ENCODE results near the gene LTN1.

The LTN1 gene

DNA sequence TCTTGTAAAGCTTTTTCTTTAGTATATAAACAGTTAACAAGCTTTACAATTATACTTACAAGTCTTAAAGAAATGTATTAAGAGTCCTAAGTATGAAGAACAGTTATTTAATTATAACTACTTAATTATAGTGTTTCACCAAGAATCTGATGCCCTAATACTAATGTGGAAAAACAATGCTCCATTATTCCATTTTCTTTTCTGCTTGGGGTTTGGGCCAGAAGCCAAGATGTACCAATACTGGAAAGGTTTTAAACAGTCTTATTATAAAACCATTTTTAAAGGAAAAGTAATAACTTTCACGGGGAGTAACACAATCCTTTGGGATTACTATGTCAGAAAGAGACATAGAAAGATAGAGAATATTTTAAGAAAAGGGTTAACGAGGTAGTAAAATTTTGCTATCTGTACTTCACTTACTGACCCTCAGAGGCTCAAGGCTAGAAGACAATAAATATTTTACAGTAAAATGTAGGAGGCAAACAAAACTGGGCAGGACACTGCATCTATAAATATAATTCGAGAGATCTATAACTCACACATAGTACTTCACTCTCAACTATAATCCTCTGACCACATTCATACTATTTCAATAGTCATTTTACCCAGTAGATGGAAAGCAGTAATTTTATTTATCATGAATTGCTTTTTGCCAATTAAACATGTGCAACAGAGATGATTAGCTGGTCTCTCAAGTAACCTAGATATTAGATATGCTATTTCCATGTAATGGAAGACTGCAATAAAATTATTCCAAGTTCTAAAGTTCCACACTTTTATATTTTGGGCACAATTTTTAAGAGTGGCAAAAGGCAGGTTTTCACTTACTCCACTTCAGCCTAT is 63.9 kb downstream of the LTN1 start:
- DNase-seq (ENCODE audit: low spot score), result no peak

DNA sequence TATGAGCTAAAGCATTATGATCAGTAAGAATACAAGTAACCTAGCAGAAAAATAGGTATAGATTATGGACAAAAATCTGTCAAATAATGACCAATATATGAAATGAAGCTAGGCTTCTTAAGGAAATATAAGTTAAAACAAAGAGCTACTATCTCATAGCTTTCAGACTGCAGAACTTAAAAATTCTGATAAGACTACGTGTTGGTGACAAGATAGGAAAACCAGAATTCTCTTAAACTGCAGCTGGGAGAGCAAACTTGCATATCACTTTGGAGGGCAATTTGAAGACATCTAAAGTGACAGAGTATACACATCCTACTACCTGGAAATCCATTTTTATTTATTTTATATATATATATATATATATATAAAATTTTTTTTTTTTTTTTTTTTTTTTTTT is 65.5 kb downstream of the LTN1 start:
- DNase-seq (ENCODE audit: low spot score), result no peak

DNA sequence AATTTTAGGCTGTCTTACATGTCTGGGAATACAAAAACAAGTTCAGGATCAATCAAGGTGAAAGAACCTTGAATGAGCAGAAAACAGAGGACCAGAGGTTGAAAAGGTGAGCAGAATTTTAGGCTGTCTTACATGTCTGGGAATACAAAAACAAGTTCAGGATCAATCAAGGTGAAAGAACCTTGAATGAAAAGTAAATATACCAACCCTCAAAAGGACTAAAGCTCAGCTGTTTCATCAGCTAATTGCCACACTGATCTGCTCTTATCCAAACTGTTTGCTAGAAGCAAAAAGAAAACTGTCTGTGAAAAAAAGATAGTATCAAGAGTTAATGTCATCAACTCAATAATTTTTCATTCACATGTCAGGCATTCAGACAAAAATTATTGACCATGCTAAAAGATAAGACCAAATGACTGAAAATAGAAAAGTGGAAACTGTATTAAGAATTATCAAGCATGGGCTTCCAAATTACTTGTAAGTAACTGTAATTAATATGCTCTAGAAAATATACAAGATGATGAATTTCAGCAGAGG is 69.2 kb downstream of the LTN1 start:
- DNase-seq (ENCODE audit: low spot score), result no peak

DNA sequence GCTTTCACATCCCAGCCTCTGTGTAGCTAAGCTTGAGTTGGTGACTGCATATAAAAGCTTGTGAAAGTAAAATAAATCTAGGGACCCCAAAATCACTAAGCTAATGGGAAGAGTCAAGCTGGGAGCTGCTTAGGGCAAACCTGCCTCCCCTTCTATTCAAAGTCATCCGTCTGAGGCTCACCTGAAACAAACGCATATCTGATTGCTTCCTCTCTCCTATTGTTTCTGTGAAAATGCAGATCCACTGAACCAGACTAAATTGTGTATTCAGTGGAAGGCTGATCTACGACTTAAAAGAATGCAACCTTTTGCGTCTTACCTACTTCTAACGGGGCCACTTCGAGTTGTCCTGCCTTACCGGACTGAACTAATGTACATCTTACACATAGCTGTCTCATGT is 70.3 kb downstream of the LTN1 start:
- no peak for DNase-seq (ENCODE audit: low spot score)

DNA sequence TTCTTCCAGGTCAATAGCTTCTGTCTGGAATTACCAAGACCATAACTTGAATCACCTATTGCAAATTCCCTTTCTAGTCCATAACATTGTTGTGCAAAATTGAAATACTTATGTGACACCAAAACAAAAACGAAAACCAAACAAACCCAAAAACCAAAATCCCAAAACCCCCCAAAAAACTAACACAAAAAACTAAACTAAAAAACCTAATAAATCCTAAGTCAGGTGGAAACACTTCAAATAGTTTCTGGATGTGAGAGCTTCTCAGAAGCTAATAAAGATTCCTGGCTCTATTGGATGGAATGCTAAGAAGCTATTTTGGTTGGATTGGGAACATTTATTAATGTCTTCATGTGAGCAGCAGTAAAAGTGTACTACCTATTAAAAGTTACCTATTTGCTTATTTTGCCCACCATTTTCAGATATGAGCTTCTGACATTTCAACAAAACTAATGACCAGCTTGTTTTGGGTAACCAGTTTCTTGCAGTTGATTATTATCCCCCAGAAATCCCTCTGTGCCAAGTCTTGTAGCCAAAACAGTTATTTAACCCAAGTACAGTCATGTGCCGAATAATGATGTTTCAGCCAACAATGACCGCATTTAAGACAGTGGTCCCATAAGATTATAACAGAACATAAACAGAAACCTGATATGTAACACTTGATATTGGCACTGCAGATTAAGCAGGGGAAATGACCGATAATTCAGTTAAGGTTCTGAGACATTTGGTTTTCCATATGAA is 76.4 kb downstream of the LTN1 start:
- no peak for DNase-seq (ENCODE audit: low spot score)

DNA sequence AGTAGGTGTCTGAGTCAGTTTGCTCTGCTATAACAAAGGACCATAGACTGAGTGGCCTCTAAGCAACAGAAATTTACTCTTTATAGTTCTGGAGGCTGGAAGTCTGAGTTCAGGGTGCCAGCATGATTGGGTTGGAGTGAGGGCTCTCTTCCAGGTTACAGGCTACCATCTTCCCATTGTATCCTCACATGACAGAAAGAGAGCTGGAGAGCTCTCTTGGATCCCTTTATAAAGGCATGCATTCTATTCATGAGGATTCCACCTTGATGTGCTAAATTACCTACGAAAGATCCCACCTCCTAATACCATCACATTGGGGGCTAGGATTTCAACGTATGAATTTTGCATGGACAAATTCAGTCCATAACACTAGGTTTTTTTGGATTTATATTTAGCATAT is 79.6 kb downstream of the LTN1 start:
- no peak for DNase-seq (ENCODE audit: low spot score)

DNA sequence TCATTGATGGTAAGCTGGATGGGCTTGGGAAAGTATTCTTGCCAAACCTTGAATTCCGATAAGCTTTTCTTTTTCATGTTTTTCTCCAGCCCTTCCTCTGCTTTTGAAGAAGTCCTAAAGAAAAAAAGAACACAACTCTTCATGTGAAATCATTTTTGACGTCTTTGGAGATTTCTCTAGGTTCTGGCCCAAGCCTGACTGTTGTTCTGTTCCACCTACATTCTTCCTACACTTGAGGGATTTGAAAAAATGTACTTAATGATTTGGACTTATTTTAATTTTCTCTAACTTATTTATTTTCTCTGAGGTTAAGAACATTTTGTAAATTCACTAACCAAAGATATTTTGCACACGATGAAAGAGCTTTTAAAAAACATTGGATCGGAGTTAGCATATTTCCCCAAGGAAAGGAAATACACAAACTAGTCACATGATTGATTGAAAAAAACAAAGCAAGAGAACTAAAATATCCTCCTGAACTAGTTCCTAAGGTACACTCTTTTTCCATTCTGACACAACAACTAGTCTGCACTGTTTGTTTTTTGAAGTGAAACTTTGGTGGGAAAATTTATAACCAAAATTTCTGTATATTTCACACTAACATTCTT is 82.3 kb downstream of the LTN1 start:
- DNase-seq (ENCODE audit: low spot score), result no peak

DNA sequence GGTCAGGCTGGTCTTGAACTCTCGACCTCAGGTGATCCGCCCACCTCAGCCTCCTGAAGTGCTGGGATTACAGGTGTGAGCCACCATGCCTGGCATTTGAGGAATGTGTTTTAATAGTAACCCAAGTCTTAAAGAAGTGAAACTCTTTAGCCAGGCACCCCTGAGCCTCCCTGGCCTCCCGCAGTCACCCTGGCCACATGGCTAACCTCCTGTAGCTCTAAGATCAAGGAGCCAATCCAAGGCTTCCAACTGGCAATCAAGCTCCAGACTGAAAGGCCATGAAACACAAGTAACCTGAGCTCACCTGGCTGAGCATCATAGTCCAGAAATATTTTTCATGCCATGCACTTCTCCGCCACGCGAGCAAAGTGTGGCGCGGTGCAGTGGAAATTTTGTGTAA is 84.3 kb downstream of the LTN1 start:
- no peak for DNase-seq (ENCODE audit: low spot score)

DNA sequence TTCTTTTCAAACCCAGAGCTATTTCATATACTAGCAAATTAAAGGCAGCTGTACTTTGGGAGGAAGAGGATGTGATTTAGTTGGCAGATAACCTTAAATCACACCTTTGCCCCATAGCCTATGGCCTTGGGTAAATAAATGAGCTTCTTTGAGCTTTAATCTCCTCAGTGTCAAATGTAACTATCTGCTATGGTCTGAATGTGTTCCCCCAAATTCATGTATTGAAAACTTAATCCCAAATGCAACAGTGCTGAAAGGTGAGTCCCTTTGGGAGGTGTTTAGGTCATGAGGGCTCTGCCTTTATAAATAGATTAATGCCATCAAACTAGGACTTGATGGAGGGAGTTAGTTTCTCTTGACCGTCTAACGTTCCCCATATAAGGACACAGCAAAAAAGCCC is 85.8 kb downstream of the LTN1 start:
- DNase-seq (ENCODE audit: low spot score), result no peak

DNA sequence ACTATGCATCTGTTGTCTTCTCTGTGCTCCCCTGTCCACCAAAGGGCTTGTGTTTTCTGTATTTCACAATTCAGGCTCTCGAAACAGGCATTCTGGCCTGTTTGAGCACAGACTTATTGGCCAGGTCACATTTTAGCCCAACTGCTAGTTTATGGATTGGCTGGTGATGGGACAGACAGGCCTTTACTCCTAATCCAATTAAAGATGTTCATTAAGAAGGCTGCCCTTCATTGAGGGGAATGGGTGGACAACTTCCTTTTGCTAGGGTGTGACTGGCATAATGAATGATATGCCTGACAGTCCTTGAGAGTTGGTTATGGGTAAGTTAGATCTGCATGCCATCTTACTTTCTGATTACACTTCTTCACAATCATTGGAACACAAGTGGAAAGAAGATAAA is 86.4 kb downstream of the LTN1 start:
- no peak for DNase-seq (ENCODE audit: low spot score)

DNA sequence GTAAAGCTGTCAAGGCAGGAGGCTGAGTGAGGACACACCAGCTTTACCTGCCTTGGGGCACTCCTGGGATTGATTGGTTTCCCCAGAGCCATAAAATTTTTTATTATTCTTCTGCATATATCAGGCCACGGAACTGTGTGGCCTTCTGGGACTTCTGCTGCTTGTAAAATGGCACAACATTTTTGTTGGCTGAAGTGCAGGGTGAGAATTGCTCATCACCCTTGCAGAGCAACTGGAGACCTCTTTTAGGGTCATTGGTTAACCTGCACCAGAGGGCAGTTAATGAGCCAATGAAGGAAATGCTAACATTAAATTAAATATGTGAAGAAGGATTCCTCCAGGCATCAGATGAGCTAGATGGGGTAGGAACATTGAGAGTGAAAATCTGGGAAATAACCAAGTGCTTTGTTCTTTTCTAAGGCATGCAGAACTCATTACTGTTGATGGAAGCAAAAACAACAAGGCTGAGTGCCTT is 87.7 kb downstream of the LTN1 start:
- no peak for DNase-seq (ENCODE audit: low spot score)

DNA sequence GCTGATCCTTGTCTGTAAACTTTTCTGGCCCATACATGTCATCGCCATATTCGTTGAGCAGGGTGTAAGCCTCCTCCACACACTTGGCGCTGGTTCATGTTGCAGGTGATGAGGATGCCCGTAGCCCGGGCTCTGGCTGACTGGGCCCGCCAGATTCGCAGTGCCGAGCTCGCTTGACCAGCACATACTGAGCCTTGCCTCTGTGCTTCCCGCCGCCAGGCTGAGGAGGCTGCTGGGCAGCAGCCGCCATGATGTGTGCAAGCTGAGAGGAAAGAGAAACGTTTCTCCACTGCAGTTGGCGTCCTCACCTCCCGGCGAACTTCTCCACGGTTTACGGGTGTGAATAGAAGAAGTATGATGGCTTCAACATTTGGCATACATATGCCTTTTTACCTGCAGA is 89.2 kb downstream of the LTN1 start:
- DNase-seq (ENCODE audit: low spot score), result no peak

DNA sequence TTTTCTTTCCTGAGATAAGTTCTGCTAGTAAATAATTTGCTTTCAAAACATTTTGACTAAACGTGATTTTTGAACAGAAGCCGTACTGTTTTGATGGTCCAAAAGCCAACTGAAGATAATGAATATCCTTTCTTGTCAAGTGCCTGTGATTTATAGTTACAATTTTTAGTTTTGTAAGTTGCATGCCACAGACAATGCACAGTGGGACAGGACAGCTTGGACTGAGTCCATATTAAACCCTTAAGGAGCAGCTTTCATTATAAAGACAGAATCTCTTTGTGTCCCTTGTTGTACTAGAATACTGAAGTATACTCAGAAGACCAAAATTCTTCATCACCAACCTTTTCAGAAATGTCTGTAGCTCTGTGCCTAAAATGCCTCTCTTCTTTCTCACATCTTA is 92.2 kb downstream of the LTN1 start:
- DNase-seq (ENCODE audit: low spot score), result no peak

DNA sequence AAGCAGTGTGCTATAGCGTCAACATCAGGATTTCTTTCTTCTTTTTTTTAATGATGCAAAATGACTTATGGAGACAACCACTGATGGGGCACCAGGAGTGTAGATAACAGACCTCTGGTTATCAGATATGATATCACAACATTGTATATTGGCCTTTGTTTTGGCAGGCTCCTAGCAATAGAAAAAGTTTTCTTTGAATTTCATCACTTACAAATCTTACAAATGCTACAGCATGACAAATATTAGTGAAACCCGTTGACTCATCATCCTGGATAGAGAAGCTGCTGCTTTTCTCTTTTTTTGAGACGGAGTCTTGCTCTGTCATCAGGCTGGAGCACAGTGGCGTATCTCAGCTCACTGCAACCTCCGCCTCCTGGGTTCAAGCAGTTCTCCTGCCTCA is 92.9 kb downstream of the LTN1 start:
- DNase-seq (ENCODE audit: low spot score), result no peak

DNA sequence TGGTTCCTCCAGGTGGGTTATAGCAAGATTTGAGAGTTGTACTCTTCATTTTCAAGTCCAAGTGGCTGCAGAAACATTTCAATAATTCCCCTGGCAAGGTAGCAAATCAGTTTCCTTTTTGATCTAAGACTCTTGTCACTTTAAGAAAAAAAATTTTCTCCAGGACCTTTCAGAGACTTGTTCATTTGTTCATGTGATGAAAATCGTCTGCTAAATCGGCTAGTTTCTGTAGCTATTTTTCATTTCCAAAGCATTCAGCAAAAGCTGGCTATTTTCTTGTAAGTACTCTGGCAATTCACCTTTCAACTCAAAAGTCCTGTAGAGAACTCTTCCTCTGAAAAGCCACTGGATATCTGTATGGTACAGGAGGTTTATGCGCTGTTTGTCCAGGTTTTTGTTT is 93.5 kb downstream of the LTN1 start:
- no peak for DNase-seq (ENCODE audit: low spot score)

DNA sequence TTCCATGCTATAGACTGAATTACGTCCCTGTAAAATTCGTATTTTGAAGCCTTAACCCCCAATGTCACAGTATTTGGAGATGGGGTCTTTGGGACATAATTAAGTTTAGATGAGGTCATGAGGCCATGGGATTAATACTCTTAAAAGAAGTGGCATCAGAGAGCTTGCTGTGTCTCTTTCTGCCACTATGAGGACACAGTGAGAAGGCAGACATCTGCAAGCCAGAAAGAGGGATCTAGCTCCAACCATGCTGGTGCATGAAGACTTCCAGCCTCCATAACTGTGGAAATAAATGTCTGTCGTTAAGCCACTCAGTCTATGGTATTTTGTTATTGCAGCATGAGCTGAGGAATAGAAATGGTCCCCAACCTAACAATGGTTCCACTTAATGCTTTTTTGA is 99.0 kb downstream of the LTN1 start:
- DNase-seq (ENCODE audit: low spot score), result no peak

DNA sequence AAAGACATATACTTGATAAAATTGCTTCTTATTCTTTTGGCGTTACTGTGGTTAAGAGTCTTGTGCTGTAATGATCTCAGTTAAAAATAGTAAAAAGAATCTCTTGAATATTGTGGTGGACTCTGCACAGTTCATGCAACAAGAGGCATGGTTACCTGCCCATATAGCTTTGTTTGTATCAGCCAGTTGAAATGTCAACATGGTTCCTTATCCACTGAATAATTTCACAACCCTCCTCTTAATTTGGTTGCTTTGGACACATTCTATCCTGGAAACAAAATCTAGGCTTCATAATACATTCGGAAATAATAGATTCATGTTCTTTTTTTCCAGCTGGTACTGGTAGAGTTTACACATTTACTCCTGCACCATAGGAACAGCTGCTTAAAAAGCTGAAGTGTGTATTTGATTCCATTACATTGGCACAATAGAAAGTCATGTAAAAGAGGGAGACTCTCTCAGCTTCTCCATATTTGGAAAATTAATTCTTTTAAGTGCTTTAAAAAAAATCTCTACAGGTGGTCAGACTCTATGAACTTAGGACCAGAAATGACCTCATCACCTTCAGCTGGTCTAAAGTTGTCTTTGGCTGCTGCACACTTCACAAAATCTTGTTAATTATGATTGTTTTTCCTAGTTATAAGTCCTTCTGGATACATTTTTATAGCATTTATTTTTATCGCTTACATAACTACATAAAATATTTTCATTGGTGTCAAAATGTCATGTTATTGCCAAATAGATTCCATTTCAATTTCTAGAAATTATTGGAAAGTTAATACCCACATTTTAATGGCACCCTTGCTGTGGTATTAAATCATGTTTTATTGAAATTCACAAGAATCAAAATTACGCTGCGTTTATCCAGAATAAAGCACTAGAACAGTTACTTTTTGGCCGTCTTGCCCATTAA is 100.2 kb downstream of the LTN1 start:
- no peak for DNase-seq (ENCODE audit: low spot score)

DNA sequence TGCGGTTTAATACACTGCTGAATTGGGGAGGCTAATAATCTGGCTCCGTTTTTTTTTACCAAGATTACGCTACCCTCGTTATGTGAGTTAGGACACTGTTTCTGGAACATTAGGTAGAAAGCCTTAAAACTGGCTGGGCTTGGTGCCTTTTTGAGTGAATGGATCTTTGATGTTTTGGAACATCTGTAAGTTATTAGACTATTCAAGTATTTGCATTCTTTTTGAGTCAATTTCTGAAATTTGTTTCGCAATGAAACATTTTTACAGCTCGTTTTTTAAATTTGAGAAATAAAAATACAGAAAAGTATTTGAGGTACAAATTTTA is 106.9 kb downstream of the LTN1 start:
- no peak for DNase-seq (ENCODE audit: low spot score)

DNA sequence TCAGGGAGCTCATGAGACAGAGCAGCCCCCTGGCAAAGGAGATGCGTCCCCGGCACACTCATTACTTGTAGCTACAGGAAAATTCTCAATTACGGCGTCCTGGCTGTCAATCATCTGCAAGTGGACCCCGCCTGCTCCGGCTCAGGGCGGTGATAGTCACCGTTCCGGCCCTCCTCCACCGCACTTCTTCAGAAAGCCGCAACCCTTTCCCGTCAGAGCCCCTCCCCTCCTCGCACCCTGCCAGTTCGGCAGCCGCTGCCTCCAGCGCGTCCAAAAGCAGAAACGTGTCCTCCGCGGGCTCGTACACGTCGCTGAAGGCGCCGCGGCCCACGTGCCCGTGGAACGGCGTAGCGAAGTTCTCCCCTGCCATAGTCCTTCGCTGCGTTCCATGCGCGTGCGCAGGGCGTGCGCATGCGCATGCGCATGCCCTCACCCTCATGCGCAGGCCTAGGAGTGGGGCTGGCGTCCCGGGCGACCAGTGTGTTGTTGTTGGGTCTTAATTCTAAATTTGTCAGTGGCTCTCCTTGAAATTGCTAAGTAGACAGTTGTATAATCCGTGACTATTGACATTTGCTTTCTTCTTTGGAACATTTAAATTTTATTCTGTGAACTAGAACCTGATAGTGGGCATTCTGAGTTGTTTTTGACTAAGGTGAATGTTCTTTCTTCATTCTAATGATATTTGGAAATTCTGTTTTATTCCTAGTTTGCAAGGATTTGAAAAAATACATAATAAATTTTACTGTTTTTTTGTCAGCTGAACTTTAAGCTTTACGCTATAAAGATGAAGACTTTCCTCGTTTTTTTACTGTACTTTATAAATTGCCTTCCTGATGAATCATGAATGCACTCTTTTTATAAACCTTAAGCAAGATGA is 107.5 kb downstream of the LTN1 start:
- peak; percentile 98 for DNase-seq (ENCODE audit: low spot score)

DNA sequence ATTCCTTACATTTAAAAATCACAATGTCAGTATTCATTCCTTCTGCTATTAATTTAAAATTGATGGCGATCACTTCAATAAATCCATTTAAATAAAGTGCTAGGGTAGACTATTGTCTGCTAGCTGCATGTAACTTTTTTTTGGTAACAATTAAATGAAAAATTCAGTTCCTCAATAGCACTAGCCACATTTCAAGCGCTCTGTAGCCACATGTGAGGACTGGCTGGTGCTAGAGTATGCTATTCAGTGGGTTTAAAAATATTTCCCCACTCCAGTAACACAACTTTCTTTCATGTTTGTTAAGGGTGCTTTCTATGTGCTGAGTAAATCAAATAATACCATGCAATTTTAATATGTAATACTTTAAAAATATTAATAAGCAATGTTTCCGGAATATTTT is 108.2 kb downstream of the LTN1 start:
- no peak for DNase-seq (ENCODE audit: low spot score)

DNA sequence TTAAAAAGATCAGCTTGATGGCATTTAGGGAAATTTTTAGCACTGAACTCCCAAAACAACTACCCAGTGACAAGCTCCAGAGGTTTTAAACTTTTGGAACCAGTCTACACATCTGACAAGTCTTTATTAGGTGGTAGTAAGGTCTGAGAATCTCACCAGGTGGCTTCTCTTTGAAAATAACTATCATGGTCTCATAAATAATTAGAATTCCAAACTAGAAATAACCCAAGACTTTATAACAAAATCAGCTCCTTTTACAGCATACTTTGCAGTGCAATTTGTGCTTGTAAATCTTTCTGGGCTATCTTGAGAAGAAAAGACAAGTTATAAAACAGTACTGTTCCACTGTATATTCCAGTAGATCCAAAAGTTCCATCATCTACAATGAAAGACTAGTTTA is 108.7 kb downstream of the LTN1 start:
- no peak for DNase-seq (ENCODE audit: low spot score)
